OCI-LY1 (cell line): Measurements from ENCODE around the gene RBMS3.
A peak's percentile ranks its signal among the peaks of the same experiment; 100 is the strongest.
"Not testable (repeated sequence)": the region's sequence is repeated elsewhere in the genome, so short reads cannot be mapped to it uniquely, and the experiment has no call there.

Experiments
- H2AFZ ChIP-seq: fragments of 200-600 bp; sonication (generic), shearing (Covaris generic); 2 replicates; pipeline ENCODE4 v1.6.0; 2014; ENCODE audit warnings: antibody characterized with exemption, mild to moderate bottlenecking, low read length
- H3F3A ChIP-seq: fragments of 200-600 bp; sonication (generic), shearing (Covaris generic); 2 replicates; pipeline ENCODE4 v1.6.0; 2014; ENCODE audit warnings: mild to moderate bottlenecking, antibody characterized with exemption, low read length, moderate library complexity; ENCODE audit not compliant: insufficient read depth
- H3K27ac ChIP-seq: fragments of 200-600 bp; sonication (generic); 2 replicates; pipeline ENCODE4 v1.5.1; 2014; ENCODE audit warnings: low read length, mixed run types, mild to moderate bottlenecking, low read depth; ENCODE audit not compliant: poor library complexity, severe bottlenecking
- H3K27me3 ChIP-seq: fragments of 200-600 bp; sonication (generic); 2 replicates; pipeline ENCODE4 v1.6.0; 2014; ENCODE audit warnings: antibody characterized with exemption, mild to moderate bottlenecking, low read length, moderate library complexity; ENCODE audit not compliant: insufficient read depth
- H3K36me3 ChIP-seq: fragments of 200-600 bp; sonication (generic); 2 replicates; pipeline ENCODE4 v1.6.1; 2014; ENCODE audit warnings: mild to moderate bottlenecking, antibody characterized with exemption, low read length, moderate library complexity, mixed read lengths; ENCODE audit not compliant: insufficient read depth
- H3K4me1 ChIP-seq: fragments of 200-600 bp; sonication (generic); 2 replicates; pipeline ENCODE4 v1.5.1; 2014; ENCODE audit warnings: mild to moderate bottlenecking, low read length, moderate library complexity; ENCODE audit not compliant: insufficient read depth, severe bottlenecking
- H3K4me2 ChIP-seq: fragments of 200-600 bp; sonication (generic), shearing (Covaris generic); 2 replicates; pipeline ENCODE4 v1.6.1; 2014; ENCODE audit warnings: low read length
- H3K4me3 ChIP-seq: fragments of 200-600 bp; sonication (generic); 2 replicates; pipeline ENCODE4 v1.5.1; 2014; ENCODE audit warnings: low read length, low read depth, mild to moderate bottlenecking, mixed read lengths; ENCODE audit not compliant: poor library complexity, severe bottlenecking
- H3K79me2 ChIP-seq: fragments of 200-600 bp; shearing (Covaris generic); 2 replicates; pipeline ENCODE4 v1.6.1; 2016; ENCODE audit warnings: mixed run types, low read length, mixed read lengths; ENCODE audit not compliant: insufficient read depth
- H3K9ac ChIP-seq: fragments of 200-600 bp; sonication (generic), shearing (Covaris generic); 2 replicates; pipeline ENCODE4 v1.6.1; 2014; ENCODE audit warnings: mild to moderate bottlenecking, low read length, mixed read lengths
- H3K9me2 ChIP-seq: fragments of 200-600 bp; sonication (generic), shearing (Covaris generic); 2 replicates; pipeline ENCODE4 v1.6.1; 2014; ENCODE audit warnings: low read depth, mild to moderate bottlenecking, low read length, mixed read lengths
- H3K9me3 ChIP-seq: fragments of 200-600 bp; shearing (Covaris generic); 2 replicates; pipeline ENCODE4 v1.6.1; 2014; ENCODE audit warnings: low read length, mixed read lengths
- H4K20me1 ChIP-seq: fragments of 200-600 bp; sonication (generic), shearing (Covaris generic); 2 replicates; pipeline ENCODE4 v1.6.0; 2016; ENCODE audit warnings: mild to moderate bottlenecking, low read length; ENCODE audit not compliant: insufficient read depth
- CTCF ChIP-seq: fragments of 200-600 bp; sonication (generic), shearing (Covaris generic); IDR thresholded peaks from 2 replicates; pipeline ENCODE4 v1.5.1; 2017; ENCODE audit warnings: mild to moderate bottlenecking, antibody characterized with exemption, low read length, moderate library complexity, mixed read lengths
- EZH2 ChIP-seq: fragments of 200-600 bp; sonication (generic), shearing (Covaris generic); IDR thresholded peaks from 2 replicates; pipeline ENCODE4 v1.8.0; 2017; ENCODE audit warnings: borderline replicate concordance, mixed run types, mild to moderate bottlenecking, antibody characterized with exemption, low read length, moderate library complexity, mixed read lengths

Gene RBMS3

GRCh38 chr3:29319798-29320197 is 38.9 kb downstream of the RBMS3 start:
- peaks cover 80% of the 10 kb centered on the region for H3K79me2 ChIP-seq
- peak overlapping the region; percentile 73 for H3K4me2 ChIP-seq
- H3K9me2 ChIP-seq: no peaks in the 10 kb centered on the region
- H3K4me1 ChIP-seq: peaks cover 100% of the 10 kb centered on the region
- H3K4me3 ChIP-seq: peak overlapping the region; percentile 46
- H3K27me3 ChIP-seq: no peaks in the 10 kb centered on the region
- H3K9ac ChIP-seq: peak overlapping the region; percentile 55
- H2AFZ ChIP-seq: no peak overlapping the region
- no peaks in the 10 kb centered on the region for H4K20me1 ChIP-seq
- TF ChIP-seq EZH2: no peak
- no peak for TF ChIP-seq CTCF
- no peaks in the 10 kb centered on the region for H3K9me3 ChIP-seq
- 0 out of 2 replicates have a peak, but pooled peaks cover 6% of the 10 kb centered on the region for H3F3A ChIP-seq
- peak overlapping the region; percentile 92 for H3K27ac ChIP-seq
- H3K36me3 ChIP-seq: no peaks in the 10 kb centered on the region

GRCh38 chr3:29322586-29322985 is 41.7 kb downstream of the RBMS3 start:
- H3K27me3 ChIP-seq: no peaks in the 10 kb centered on the region
- H3K27ac ChIP-seq: peak overlapping the region; percentile 92
- no peaks in the 10 kb centered on the region for H4K20me1 ChIP-seq
- TF ChIP-seq EZH2 (no peak), CTCF (no peak)
- H2AFZ ChIP-seq: no peak overlapping the region
- peak overlapping the region; percentile 61; the same call in 1 of the 2 replicates for H3K9ac ChIP-seq
- H3K79me2 ChIP-seq: peaks cover 73% of the 10 kb centered on the region
- H3K36me3 ChIP-seq: no peaks in the 10 kb centered on the region
- H3K9me3 ChIP-seq: no peaks in the 10 kb centered on the region
- peak overlapping the region; percentile 50 for H3K4me3 ChIP-seq
- 0 out of 2 replicates have a peak, but pooled peaks cover 6% of the 10 kb centered on the region for H3F3A ChIP-seq
- H3K4me2 ChIP-seq: peak overlapping the region; percentile 73
- peaks cover 100% of the 10 kb centered on the region for H3K4me1 ChIP-seq
- H3K9me2 ChIP-seq: no peaks in the 10 kb centered on the region

- H3F3A ChIP-seq: no peaks in the 10 kb centered on the region
- no peaks in the 10 kb centered on the region for H3K27me3 ChIP-seq
- H3K4me2 ChIP-seq: peak overlapping the region; percentile 73
- no peak overlapping the region for H2AFZ ChIP-seq
- peak overlapping the region; percentile 92 for H3K27ac ChIP-seq
- H3K4me1 ChIP-seq: peaks cover 100% of the 10 kb centered on the region
- peak overlapping the region; percentile 39 for H3K4me3 ChIP-seq
- H3K9ac ChIP-seq: peak overlapping the region; percentile 34
- TF ChIP-seq EZH2 (no peak), CTCF (no peak)
- no peaks in the 10 kb centered on the region for H3K9me3 ChIP-seq
- H3K9me2 ChIP-seq: no peaks in the 10 kb centered on the region
- H3K79me2 ChIP-seq: peaks cover 84% of the 10 kb centered on the region
- no peaks in the 10 kb centered on the region for H4K20me1 ChIP-seq
- H3K36me3 ChIP-seq: no peaks in the 10 kb centered on the region
These were observed 43.3 kb downstream of the RBMS3 start for GRCh38 chr3:29324180-29324651.

GRCh38 chr3:29326540-29326939 is 45.7 kb downstream of the RBMS3 start:
- Histone ChIP-seq H3K79me2 (peaks cover 76% of the 10 kb centered on the region), H3K4me1 (peaks cover 98% of the 10 kb centered on the region)
- H3K36me3 ChIP-seq, H3K4me3 ChIP-seq, H3K9ac ChIP-seq, H2AFZ ChIP-seq, H3K27ac ChIP-seq, H3F3A ChIP-seq, H3K4me2 ChIP-seq, H3K9me2 ChIP-seq, H4K20me1 ChIP-seq, H3K9me3 ChIP-seq, H3K27me3 ChIP-seq: not testable (repeated sequence)
